ENCODE data around the gene RBMX. TPM values are rescaled to one million over a fixed set of nuclear protein-coding genes. Genes with fewer than 3 reads are reported as not detected.

The RBMX gene
- total and polyA plus RNA-seq, 2 of the 13 experiments (the other 11 are each of a cell fraction or from before 2014, with no cell fraction given), result 114 to 254 TPM

GRCh38 chrX:136889269-136889668, 8.7 kb upstream of the RBMX start:
- WGBS (ENCODE audit: low lambda C conversion rate), result 77% methylated on average over 5 of the region's 7 CpGs
- intact Hi-C loops (cut with micrococcal nuclease; ENCODE audit: unreplicated experiment) (no loop called here), in situ Hi-C loops (cut with HindIII; ENCODE audit: extremely low pct_ligation_motif_present, low pct_unique_long_range_greater_than_20kb) (no loop called here)
- Histone ChIP-seq H3K27me3 (ENCODE audit: control insufficient read depth in 1 of 2, insufficient read depth in 2 of 2, low read length in 2 of 2) (no peaks in the 10 kb centered on the region), H3K9ac (ENCODE audit: insufficient read depth, low read depth, low read length) (no peak overlapping the region), H3K4me2 (ENCODE audit: low read depth, low read length) (no peak overlapping the region), H3K27ac (ENCODE audit: extremely low read length, insufficient read depth, low read length) (no peak overlapping the region), H3K36me3 (replicated peaks in 1 of 2; ENCODE audit: control insufficient read depth in 1 of 2, insufficient read depth in 2 of 2, low read length in 2 of 2) (no peaks in the 10 kb centered on the region), H3K79me2 (ENCODE audit: insufficient read depth, low read length) (no peaks in the 10 kb centered on the region), H2AFZ (ENCODE audit: low read length) (no peak overlapping the region), H3K4me1 (ENCODE audit: insufficient read depth, low read length) (no peaks in the 10 kb centered on the region), H3K9me3 (ENCODE audit: low read length) (no peaks in the 10 kb centered on the region), H4K20me1 (ENCODE audit: insufficient read depth, low read length) (no peaks in the 10 kb centered on the region), H3K4me3 (replicated peaks in 1 of 3; ENCODE audit: insufficient read depth in 1 of 3, low read depth in 2 of 3, low read length in 3 of 3) (no peak overlapping the region)
- no peak for ATAC-seq
- DNase-seq (ENCODE audit: low spot score), result no peak
- no peak for FAIRE-seq
- no TSS peak for BruUV-seq (replicated peaks)
- CTCF ChIA-PET (ENCODE audit: low intra/inter-chr PET ratio, low total read pairs), result no interaction called here
- POLR2A ChIA-PET, result no interaction called here
- TF ChIP-seq IRF1 (CRISPR knock-in tag; IDR thresholded peaks at IDR 0.05; ENCODE audit: low read depth) (no peak), ZNF432 (CRISPR knock-in tag; IDR thresholded peaks at IDR 0.05; ENCODE audit: borderline replicate concordance) (no peak), ZNF576 (CRISPR knock-in tag; IDR thresholded peaks at IDR 0.05) (no peak), MTA1 (CRISPR knock-in tag; IDR thresholded peaks at IDR 0.05; ENCODE audit: borderline replicate concordance) (no peak), ZNF761 (CRISPR knock-in tag; conservative IDR thresholded peaks at IDR 0.05) (no peak), CREB1 (IDR thresholded peaks at IDR 0.05) (no peak), CREB1 (CRISPR knock-in tag; IDR thresholded peaks at IDR 0.05) (no peak), HNRNPK (IDR thresholded peaks at IDR 0.05; ENCODE audit: low read depth, low read length, poor library complexity, severe bottlenecking) (no peak), ZKSCAN5 (CRISPR knock-in tag; IDR thresholded peaks at IDR 0.05) (no peak), ZEB1 (IDR thresholded peaks at IDR 0.05; ENCODE audit: insufficient replicate concordance, low read depth) (no peak), STAT6 (CRISPR knock-in tag; IDR thresholded peaks at IDR 0.05; ENCODE audit: borderline replicate concordance) (no peak), ZNF550 (CRISPR knock-in tag; IDR thresholded peaks at IDR 0.05; ENCODE audit: borderline replicate concordance) (no peak), ZNF609 (CRISPR knock-in tag; IDR thresholded peaks at IDR 0.05; ENCODE audit: borderline replicate concordance) (no peak), CBX1 (IDR thresholded peaks at IDR 0.05; ENCODE audit: low read depth) (no peak), ZFYVE20 (CRISPR knock-in tag; IDR thresholded peaks at IDR 0.05; ENCODE audit: borderline replicate concordance, low read depth) (no peak)

Data from HepG2 (cell line).